KMS-11 (cell line): ENCODE data around the gene SNIP1.

Experiments used
- H2AFZ ChIP-seq: fragments of 200-600 bp; sonication (generic); 2 replicates; pipeline ENCODE4 v1.6.1; 2016; ENCODE audit warnings: antibody characterized with exemption, mixed run types, low read depth
- H3K27ac ChIP-seq: fragments of 200-600 bp; sonication (generic); 2 replicates; pipeline ENCODE4 v1.6.1; 2016; ENCODE audit warnings: mild to moderate bottlenecking, mixed run types
- H3K27me3 ChIP-seq: fragments of 200-600 bp; sonication (generic); 2 replicates; pipeline ENCODE4 v1.6.1; 2017; ENCODE audit warnings: mild to moderate bottlenecking, low read depth, mixed run types, moderate library complexity; ENCODE audit not compliant: insufficient read depth
- H3K36me3 ChIP-seq: fragments of 200-600 bp; sonication (generic); 2 replicates; pipeline ENCODE4 v1.6.1; 2017; ENCODE audit warnings: mild to moderate bottlenecking, mixed run types; ENCODE audit not compliant: insufficient read depth
- H3K4me1 ChIP-seq: fragments of 200-600 bp; sonication (generic); 2 replicates; pipeline ENCODE4 v1.6.1; 2016; ENCODE audit warnings: mild to moderate bottlenecking, low read depth, mixed run types; ENCODE audit not compliant: poor library complexity, severe bottlenecking
- H3K4me2 ChIP-seq: fragments of 200-600 bp; sonication (generic); 2 replicates; pipeline ENCODE4 v1.7.0; 2016; ENCODE audit warnings: mild to moderate bottlenecking, mixed run types
- H3K4me3 ChIP-seq: fragments of 200-600 bp; sonication (generic); IDR thresholded peaks from 2 replicates; pipeline ENCODE4 v1.6.1; 2017; ENCODE audit warnings: low read depth, low read length, mixed read lengths; ENCODE audit not compliant: insufficient read depth
- H3K79me2 ChIP-seq: fragments of 200-600 bp; sonication (generic); 2 replicates; pipeline ENCODE4 v1.6.1; 2016; ENCODE audit warnings: low read depth, mixed run types; ENCODE audit not compliant: insufficient read depth
- H3K9ac ChIP-seq: fragments of 200-600 bp; sonication (generic); 2 replicates; pipeline ENCODE4 v1.6.1; 2016; ENCODE audit warnings: mild to moderate bottlenecking, mixed run types
- H4K20me1 ChIP-seq: fragments of 200-600 bp; sonication (generic); 2 replicates; pipeline ENCODE4 v1.6.1; 2016; ENCODE audit warnings: mild to moderate bottlenecking, mixed run types; ENCODE audit not compliant: insufficient read depth
- CTCF ChIP-seq: fragments of 200-600 bp; sonication (generic); conservative IDR thresholded peaks from 2 replicates; pipeline ENCODE4 v1.6.1; 2017; ENCODE audit warnings: low read depth, mild to moderate bottlenecking, antibody characterized with exemption, low read length, moderate library complexity, mixed read lengths

SNIP1 gene

GRCh38 chr1:37485902-37486679 lies 68.0 kb downstream of the SNIP1 start:
- Histone ChIP-seq H3K27ac (no peak overlapping the region), H3K36me3 (0 out of 2 replicates have a peak, but pooled peaks cover 1% of the 10 kb centered on the region), H3K27me3 (no peaks in the 10 kb centered on the region), H3K4me1 (peaks cover 17% of the 10 kb centered on the region), H3K4me2 (no peak overlapping the region), H3K79me2 (no peaks in the 10 kb centered on the region), H2AFZ (no peak overlapping the region), H3K9ac (no peak overlapping the region), H3K4me3 (no peak overlapping the region), H4K20me1 (no peaks in the 10 kb centered on the region)
- TF ChIP-seq CTCF: no peak
